H9 (cell line): Measurements from ENCODE around the gene OPA3. TPM values are rescaled to one million over a fixed set of nuclear protein-coding genes. Genes with fewer than 3 reads are reported as not detected.

Experiments
- DNase-seq: peaks from one replicate; pipeline ENCODE4 v3.0.0-alpha.2; 2017
- H2AFZ ChIP-seq: one replicate; pipeline ENCODE4 v1.6.1; 2013; ENCODE audit warnings: mild to moderate bottlenecking, low read length, control low read depth, moderate library complexity
- H2AK5ac ChIP-seq: 2 replicates; pipeline ENCODE4 v1.6.1; 2013; ENCODE audit warnings: low read length, control low read depth, mixed read lengths; ENCODE audit not compliant: insufficient read length
- H2BK120ac ChIP-seq: one replicate; pipeline ENCODE4 v1.6.1; 2013; ENCODE audit warnings: low read depth, mild to moderate bottlenecking, low read length, control low read depth, inconsistent platforms; ENCODE audit not compliant: poor library complexity, severe bottlenecking
- H2BK12ac ChIP-seq: 2 replicates; pipeline ENCODE4 v1.6.1; 2013; ENCODE audit warnings: low read length, control low read depth, mixed read lengths, low read depth; ENCODE audit not compliant: insufficient read length
- H2BK15ac ChIP-seq: 2 replicates; pipeline ENCODE4 v1.6.1; 2013; ENCODE audit warnings: low read depth, low read length, control low read depth
- H2BK20ac ChIP-seq: one replicate; pipeline ENCODE4 v1.6.1; 2013; ENCODE audit warnings: low read depth, mild to moderate bottlenecking, low read length, control low read depth, inconsistent platforms; ENCODE audit not compliant: poor library complexity, severe bottlenecking
- H2BK5ac ChIP-seq: 2 replicates; pipeline ENCODE4 v1.6.1; 2013; ENCODE audit warnings: low read length, control low read depth, mixed read lengths; ENCODE audit not compliant: insufficient read length
- H3K14ac ChIP-seq: 2 replicates; pipeline ENCODE4 v1.6.1; 2013; ENCODE audit warnings: low read length, control low read depth; ENCODE audit not compliant: insufficient read depth
- H3K18ac ChIP-seq: 2 replicates; pipeline ENCODE4 v1.6.1; 2013; ENCODE audit warnings: low read depth, mild to moderate bottlenecking, mixed read lengths, low read length, control low read depth; ENCODE audit not compliant: insufficient read length
- H3K23ac ChIP-seq: 2 replicates; pipeline ENCODE4 v1.6.1; 2013; ENCODE audit warnings: low read length, control low read depth, mixed read lengths, low read depth; ENCODE audit not compliant: insufficient read length
- H3K23me2 ChIP-seq: 2 replicates; pipeline ENCODE4 v1.6.1; 2013; ENCODE audit warnings: low read depth, mild to moderate bottlenecking, mixed read lengths, low read length, control low read depth; ENCODE audit not compliant: insufficient read length, poor library complexity, severe bottlenecking
- H3K27ac ChIP-seq: 2 replicates; pipeline ENCODE4 v1.5.1; 2013; ENCODE audit warnings: low read length, control low read depth, mixed read lengths, low read depth; ENCODE audit not compliant: insufficient read length
- H3K27me3 ChIP-seq: 2 replicates; pipeline ENCODE4 v1.6.1; 2013; ENCODE audit warnings: low read length, control low read depth, inconsistent platforms; ENCODE audit not compliant: insufficient read depth
- H3K4ac ChIP-seq: 2 replicates; pipeline ENCODE4 v1.6.1; 2013; ENCODE audit warnings: low read depth, mild to moderate bottlenecking, control low read depth, inconsistent platforms, low read length, moderate library complexity
- H3K4me1 ChIP-seq: 2 replicates; pipeline ENCODE4 v1.6.1; 2013; ENCODE audit warnings: low read length, control low read depth, inconsistent platforms; ENCODE audit not compliant: insufficient read depth
- H3K4me2 ChIP-seq: 2 replicates; pipeline ENCODE4 v1.6.1; 2013; ENCODE audit warnings: low read length, control low read depth, mixed read lengths; ENCODE audit not compliant: insufficient read length, insufficient read depth
- H3K56ac ChIP-seq: 2 replicates; pipeline ENCODE4 v1.6.1; 2013; ENCODE audit warnings: low read depth, mild to moderate bottlenecking, mixed read lengths, low read length, control low read depth; ENCODE audit not compliant: insufficient read length
- H3K79me1 ChIP-seq: 2 replicates; pipeline ENCODE4 v1.6.1; 2013; ENCODE audit warnings: low read depth, mild to moderate bottlenecking, moderate library complexity, low read length, control low read depth, inconsistent platforms; ENCODE audit not compliant: insufficient read depth, poor library complexity, severe bottlenecking
- H3K79me2 ChIP-seq: 2 replicates; pipeline ENCODE4 v1.6.1; 2013; ENCODE audit warnings: low read length, control low read depth, inconsistent platforms; ENCODE audit not compliant: insufficient read depth
- H3K9ac ChIP-seq: 2 replicates; pipeline ENCODE4 v1.6.1; 2013; ENCODE audit warnings: low read length, control low read depth, mixed read lengths; ENCODE audit not compliant: insufficient read length; ENCODE audit errors: extremely low read depth
- H3K9me3 ChIP-seq: one replicate; pipeline ENCODE4 v1.6.1; 2013; ENCODE audit warnings: low read depth, low read length, inconsistent platforms; ENCODE audit not compliant: control insufficient read depth
- H3T11ph ChIP-seq: one replicate; pipeline ENCODE4 v1.6.1; 2013; ENCODE audit warnings: mild to moderate bottlenecking, low read length, control low read depth, inconsistent platforms
- H4K20me1 ChIP-seq: one replicate; pipeline ENCODE4 v1.6.1; 2013; ENCODE audit not compliant: control insufficient read depth, insufficient read length, insufficient read depth
- H4K5ac ChIP-seq: 2 replicates; pipeline ENCODE4 v1.6.1; 2013; ENCODE audit warnings: low read depth, mild to moderate bottlenecking, mixed read lengths, low read length, control low read depth; ENCODE audit not compliant: insufficient read length
- H4K8ac ChIP-seq: replicated peaks from 2 replicates; pipeline ENCODE4 v1.6.1; 2013; ENCODE audit warnings: low read length, control low read depth, mixed read lengths, low read depth; ENCODE audit not compliant: insufficient read length
- H4K91ac ChIP-seq: 2 replicates; pipeline ENCODE4 v1.6.1; 2013; ENCODE audit warnings: low read depth, mild to moderate bottlenecking, moderate library complexity, mixed read lengths, low read length, control low read depth; ENCODE audit not compliant: insufficient read length
- H3K27ac Mint-ChIP-seq, 3 experiments: 2 replicates in 2 of 3; 3 replicates in 1 of 3; pipeline ENCODE4 v1.8.0; 2020 to 2021; ENCODE audit warnings: mixed read lengths in 3 of 3, mild to moderate bottlenecking in 1 of 3, moderate library complexity in 1 of 3
- H3K27me3 Mint-ChIP-seq: 2 replicates; pipeline ENCODE4 v1.8.0; 2021; ENCODE audit warnings: low read depth, mild to moderate bottlenecking, moderate library complexity, mixed read lengths
- H3K36me3 Mint-ChIP-seq, 3 experiments: 2 replicates in 2 of 3; 3 replicates in 1 of 3; pipeline ENCODE4 v1.8.0; 2020 to 2021; ENCODE audit warnings: low read depth in 3 of 3, mixed read lengths in 3 of 3; ENCODE audit not compliant: insufficient read depth in 1 of 3
- H3K4me1 Mint-ChIP-seq, 2 experiments: 2 replicates each; pipeline ENCODE4 v1.8.0; 2020; ENCODE audit warnings: mixed read lengths in 2 of 2
- H3K4me3 Mint-ChIP-seq, 2 experiments: 2 replicates in 1 of 2; 3 replicates in 1 of 2; pipeline ENCODE4 v1.8.0; 2020 to 2021; ENCODE audit warnings: mild to moderate bottlenecking in 2 of 2, mixed read lengths in 2 of 2, moderate library complexity in 1 of 2
- H3K9me3 Mint-ChIP-seq, 2 experiments: 2 replicates in 1 of 2; 3 replicates in 1 of 2; pipeline ENCODE4 v1.8.0; 2020; ENCODE audit warnings: mild to moderate bottlenecking in 2 of 2, mixed read lengths in 2 of 2, moderate library complexity in 1 of 2
- WGBS: extraction: QIAGEN DNeasy Blood & Tissue Kit; methylation state at CpG from one replicate; pipeline ENCODE4 v1.1.7; 2013; ENCODE audit warnings: missing lambda C conversion rate, low lambda C conversion rate, mixed read lengths; ENCODE audit not compliant: insufficient read length; ENCODE audit errors: extremely low coverage; 5-methylcytosine and 5-hydroxymethylcytosine counted together
- total RNA-seq: library from RNA; stranded (reverse); gene quantifications from 2 replicates; pipeline ENCODE4 v1.2.1, GENCODE V29; 2021
- TF ChIP-seq, protein P1 (sequence below): fragments of 200-600 bp; sonication (generic); conservative IDR thresholded peaks from 3 replicates; pipeline ENCODE4 v1.8.0; 2021; ENCODE audit warnings: antibody characterized with exemption, mild to moderate bottlenecking

The OPA3 gene
- total RNA-seq, 1 experiment from 2014 or later, result 13.0 TPM

DNA sequence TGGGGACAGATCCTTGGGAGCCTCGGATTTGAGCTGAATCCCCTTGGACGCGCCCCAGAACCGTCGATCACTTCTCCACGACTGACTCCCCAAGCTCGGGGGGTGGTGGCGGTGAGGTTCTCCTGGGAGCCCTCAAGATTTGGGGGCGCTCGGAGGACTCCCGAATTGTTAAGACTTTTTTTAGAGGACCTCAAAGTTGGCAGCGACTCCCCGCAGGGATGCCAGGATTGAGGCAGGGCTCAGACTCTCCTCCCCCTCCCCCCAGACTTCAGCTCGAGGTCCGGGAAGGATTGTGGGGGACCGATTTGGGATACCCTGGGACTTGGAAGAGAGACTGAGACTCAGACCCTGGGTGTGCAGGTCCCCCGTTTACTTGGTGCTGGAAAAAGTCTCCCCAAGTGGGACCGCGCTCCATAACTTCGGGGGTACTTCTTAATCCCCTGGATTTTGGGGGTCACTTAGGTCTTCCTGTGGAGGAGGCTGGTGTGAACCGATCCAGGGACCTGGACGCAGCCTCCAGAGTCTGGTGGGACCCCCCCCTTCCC lies 76.7 kb downstream of the OPA3 start:
- no peak overlapping the region for H2BK120ac ChIP-seq
- H3K27me3 ChIP-seq, result no peaks in the 10 kb centered on the region
- no peak for DNase-seq
- no peak overlapping the region for H4K91ac ChIP-seq
- peak overlapping the region; percentile 88 for H3K4me2 ChIP-seq
- WGBS, result no CpG with 5 or more reads among the region's 22 CpGs
- H3K79me2 ChIP-seq, result peaks cover 36% of the 10 kb centered on the region; the same call in 1 of the 2 replicates
- no peaks in the 10 kb centered on the region; a peak in 1 of 5 replicates for H3K9me3 Mint-ChIP-seq
- no peak overlapping the region for H2BK20ac ChIP-seq
- H3K56ac ChIP-seq, result no peak overlapping the region
- no peak overlapping the region; the same call in 1 of the 2 replicates for H3K4ac ChIP-seq
- H3K4me1 ChIP-seq, result no peaks in the 10 kb centered on the region; the same call in 1 of the 2 replicates
- TF ChIP-seq, protein P1, sequence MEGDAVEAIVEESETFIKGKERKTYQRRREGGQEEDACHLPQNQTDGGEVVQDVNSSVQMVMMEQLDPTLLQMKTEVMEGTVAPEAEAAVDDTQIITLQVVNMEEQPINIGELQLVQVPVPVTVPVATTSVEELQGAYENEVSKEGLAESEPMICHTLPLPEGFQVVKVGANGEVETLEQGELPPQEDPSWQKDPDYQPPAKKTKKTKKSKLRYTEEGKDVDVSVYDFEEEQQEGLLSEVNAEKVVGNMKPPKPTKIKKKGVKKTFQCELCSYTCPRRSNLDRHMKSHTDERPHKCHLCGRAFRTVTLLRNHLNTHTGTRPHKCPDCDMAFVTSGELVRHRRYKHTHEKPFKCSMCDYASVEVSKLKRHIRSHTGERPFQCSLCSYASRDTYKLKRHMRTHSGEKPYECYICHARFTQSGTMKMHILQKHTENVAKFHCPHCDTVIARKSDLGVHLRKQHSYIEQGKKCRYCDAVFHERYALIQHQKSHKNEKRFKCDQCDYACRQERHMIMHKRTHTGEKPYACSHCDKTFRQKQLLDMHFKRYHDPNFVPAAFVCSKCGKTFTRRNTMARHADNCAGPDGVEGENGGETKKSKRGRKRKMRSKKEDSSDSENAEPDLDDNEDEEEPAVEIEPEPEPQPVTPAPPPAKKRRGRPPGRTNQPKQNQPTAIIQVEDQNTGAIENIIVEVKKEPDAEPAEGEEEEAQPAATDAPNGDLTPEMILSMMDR, result no peak
- H4K5ac ChIP-seq, result no peak overlapping the region
- peak overlapping the region; percentile 75 for H3K18ac ChIP-seq
- peak overlapping the region; percentile 54 for H3K14ac ChIP-seq
- peaks cover 16 to 24% of the 10 kb centered on the region in 2 experiments for H3K4me1 Mint-ChIP-seq
- peak overlapping the region; percentile 44; a peak in 2 of 7 replicates for H3K27ac Mint-ChIP-seq
- no peak overlapping the region for H3K23ac ChIP-seq
- H3K9ac ChIP-seq, result peak overlapping the region; percentile 69
- H4K20me1 ChIP-seq, result no peaks in the 10 kb centered on the region
- H3K9me3 ChIP-seq, result no peaks in the 10 kb centered on the region
- no peak overlapping the region for H4K8ac ChIP-seq
- H3K4me3 Mint-ChIP-seq, result peak overlapping the region; percentile 81 to 90
- no peak overlapping the region for H2BK5ac ChIP-seq
- H3K27me3 Mint-ChIP-seq, result no peaks in the 10 kb centered on the region
- peaks cover 12% of the 10 kb centered on the region for H3K79me1 ChIP-seq
- no peak overlapping the region for H3T11ph ChIP-seq
- peaks cover 20% of the 10 kb centered on the region for H3K23me2 ChIP-seq
- H3K27ac ChIP-seq, result no peak overlapping the region
- peaks cover 0 to 23% (median 7%) of the 10 kb centered on the region in 3 experiments; a peak in 5 of 7 replicates for H3K36me3 Mint-ChIP-seq
- H2BK12ac ChIP-seq, result no peak overlapping the region
- H2AFZ ChIP-seq, result no peak overlapping the region
- no peak overlapping the region for H2AK5ac ChIP-seq
- no peak overlapping the region for H2BK15ac ChIP-seq
